Suppressor macrophage treated with lipopolysaccharide for 4 hours (primary cell): Measurements from ENCODE around the gene PDSS1.
"Not testable (repeated sequence)": the region's sequence is repeated elsewhere in the genome, so short reads cannot be mapped to it uniquely, and the experiment has no call there.

Experiments
- DNase-seq: peaks from one replicate; pipeline ENCODE4 v3.0.0-alpha.2; 2020

The PDSS1 gene, protein sequence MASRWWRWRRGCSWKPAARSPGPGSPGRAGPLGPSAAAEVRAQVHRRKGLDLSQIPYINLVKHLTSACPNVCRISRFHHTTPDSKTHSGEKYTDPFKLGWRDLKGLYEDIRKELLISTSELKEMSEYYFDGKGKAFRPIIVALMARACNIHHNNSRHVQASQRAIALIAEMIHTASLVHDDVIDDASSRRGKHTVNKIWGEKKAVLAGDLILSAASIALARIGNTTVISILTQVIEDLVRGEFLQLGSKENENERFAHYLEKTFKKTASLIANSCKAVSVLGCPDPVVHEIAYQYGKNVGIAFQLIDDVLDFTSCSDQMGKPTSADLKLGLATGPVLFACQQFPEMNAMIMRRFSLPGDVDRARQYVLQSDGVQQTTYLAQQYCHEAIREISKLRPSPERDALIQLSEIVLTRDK

GRCh38 chr10:26697163-26697921 lies at the start of gene PDSS1:
PDSS1 (plus strand) TSS chr10:26697701; CDS start chr10:26697712, 11 bp downstream.
- DNase-seq = peak; percentile 87

DNA sequence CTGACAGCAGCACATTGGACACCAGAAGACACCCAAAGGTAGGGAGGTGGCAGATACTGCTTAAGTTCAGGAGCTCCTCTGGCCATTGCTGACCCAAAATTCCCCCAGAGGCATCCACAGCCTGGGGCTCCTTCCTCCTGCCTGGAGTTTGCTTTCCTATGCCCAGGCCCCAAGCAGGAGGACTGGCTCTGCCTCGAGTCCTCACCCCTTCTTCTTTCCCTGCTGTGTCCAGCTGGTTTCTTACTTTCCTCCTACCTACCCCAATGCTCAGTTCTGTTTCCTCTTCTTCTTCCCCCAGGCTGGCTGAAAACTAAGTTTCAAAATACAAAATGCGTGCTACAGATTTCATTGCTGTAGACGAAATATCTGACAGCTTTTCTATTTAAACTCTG lies 49.3 kb upstream of the PDSS1 start:
- DNase-seq = not testable (repeated sequence)

- DNase-seq = no peak
These were observed 47.1 kb upstream of the PDSS1 start for GRCh38 chr10:26650406-26650805.

DNA sequence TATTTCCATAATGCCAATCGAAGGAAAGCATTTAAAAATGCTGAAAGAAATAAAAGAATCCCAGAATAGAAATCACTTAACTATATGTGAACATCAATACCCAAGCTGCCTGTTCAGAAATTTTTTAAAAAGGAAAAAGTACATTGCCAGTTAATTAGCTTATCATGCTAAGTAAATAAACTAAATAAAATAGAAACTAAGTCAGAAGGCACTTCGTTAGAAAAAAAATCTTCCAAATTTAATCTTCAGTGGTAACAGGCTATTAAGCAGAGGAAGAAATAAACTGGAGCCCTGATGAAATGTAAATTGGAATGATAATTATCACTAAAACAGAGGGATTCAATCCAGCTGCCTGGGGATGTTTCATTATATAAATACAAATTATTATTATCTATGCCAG lies 46.0 kb upstream of the PDSS1 start:
- not testable (repeated sequence) for DNase-seq

GRCh38 chr10:26653004-26653403 lies 44.5 kb upstream of the PDSS1 start:
- DNase-seq = no peak

- DNase-seq = no peak
These were observed 41.8 kb upstream of the PDSS1 start for GRCh38 chr10:26655746-26656145.

- no peak for DNase-seq
These were observed 34.6 kb upstream of the PDSS1 start for GRCh38 chr10:26662864-26663263.

DNA sequence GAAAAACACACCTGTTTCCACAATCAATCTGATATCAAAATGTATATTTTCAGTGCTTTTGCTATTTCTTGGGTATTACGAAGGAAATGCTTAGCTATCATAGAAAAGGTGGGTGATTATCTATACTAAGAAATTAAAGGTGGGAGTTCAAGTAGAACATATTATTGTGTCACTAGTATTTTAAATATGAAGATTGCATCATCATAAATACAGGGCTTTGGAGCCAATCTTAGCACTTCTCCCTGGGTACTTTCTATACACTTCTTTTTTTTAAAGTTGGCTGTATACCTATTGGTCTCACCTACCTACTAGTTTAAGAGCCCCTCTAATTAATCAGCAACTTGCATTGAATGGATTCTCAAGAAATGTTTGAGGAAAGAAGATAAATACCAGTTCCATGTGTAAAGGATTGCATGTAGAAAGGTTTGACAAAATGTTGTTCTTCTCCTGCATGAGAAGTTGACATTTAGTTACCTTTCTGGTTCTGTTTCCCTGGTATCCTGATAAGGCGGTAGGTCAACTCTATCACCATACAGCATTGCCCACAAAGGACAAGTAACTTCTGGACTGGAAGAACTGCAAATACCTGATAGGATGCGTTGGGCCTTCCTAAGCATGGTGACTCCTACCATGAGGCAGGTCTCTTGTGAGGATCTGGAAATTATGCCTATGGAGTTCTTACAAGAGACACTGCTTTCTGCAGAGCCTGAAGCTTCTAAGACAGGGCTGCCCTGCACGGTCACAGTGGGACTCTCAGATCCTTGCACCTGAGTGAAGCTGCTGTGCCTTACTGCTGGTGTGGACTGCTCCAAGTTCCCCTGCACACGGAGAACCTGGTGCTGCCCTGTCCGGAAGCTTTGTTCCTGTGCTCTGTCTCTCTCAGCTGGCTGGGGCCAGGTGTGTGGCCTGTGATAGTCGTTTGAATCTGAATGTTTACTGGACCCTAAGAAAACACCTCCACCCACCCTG lies 32.1 kb upstream of the PDSS1 start:
- no peak for DNase-seq

DNA sequence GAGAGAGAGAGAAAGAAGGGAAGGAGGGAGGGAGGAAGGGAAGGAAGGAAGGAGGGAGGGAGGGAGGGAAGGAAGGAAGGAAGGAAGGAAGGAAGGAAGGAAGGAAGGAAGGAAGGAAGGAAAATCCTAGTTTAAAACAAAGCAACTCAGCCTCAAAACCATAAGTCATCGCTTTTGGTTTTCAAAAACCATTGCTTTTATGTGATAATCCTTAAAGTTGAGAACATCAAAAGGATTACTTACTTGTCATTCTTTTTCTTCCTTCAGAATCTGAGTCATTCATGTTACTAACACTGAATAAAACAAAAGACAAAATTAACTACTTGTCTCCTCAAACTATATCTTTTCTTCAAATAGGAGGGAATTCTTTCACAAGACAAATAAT lies 21.6 kb upstream of the PDSS1 start:
- DNase-seq = no peak

DNA sequence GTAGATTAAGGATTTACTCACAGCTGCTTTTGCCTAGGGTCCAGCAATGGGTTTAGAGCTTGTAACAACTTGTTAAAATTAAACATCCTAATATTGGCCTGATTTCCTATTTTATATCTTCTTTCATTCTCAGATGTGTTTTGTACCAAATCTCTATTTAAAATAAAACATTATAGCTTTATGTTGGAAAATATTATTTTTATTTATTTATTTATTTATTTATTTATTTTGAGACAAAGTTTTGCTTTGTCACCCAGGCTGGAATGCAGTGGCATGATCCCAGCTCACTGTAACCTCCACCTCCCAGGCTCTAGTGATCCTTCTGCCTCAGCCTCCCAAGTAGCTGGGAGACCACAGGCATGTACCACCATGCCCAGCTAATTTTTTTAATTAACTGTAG lies 17.9 kb upstream of the PDSS1 start:
- DNase-seq = no peak

DNA sequence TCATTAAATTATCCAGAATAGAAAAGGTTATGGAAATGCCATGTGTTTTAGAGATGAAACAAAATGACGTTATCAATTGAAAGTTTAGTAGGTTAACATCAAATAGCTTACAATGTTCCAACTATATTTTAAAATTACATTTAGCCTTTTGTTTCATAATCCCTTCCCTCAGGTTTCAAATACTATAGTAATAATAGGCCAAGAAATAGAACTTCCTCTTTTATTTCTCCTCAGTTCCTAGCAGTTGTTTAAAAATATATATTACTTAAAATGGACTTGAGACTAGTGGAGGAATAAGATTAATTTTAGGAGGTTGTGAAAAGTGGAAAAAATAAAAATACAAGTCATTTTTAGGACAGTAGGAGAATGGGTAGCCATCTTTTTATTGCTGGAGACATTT lies 16.4 kb upstream of the PDSS1 start:
- DNase-seq = peak; percentile 37

DNA sequence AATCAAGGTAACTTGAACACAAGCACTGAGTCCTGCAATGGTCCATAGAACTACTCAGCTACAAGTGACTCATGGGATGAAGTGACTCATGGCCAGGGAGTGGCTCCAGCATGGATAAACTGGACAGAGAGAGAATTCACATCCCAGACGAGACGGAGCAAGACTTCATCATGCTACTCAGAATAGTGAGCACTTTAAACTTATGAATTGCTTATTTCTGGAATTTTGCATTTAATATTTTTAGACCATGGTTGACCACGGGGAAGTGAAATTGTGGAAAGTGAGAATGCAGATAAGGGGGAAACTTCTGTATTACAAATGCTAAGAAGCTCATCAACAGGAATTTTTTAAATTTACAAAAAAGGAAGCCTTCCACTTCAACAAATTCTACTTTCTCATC lies 15.5 kb upstream of the PDSS1 start:
- peak; percentile 52 for DNase-seq

DNA sequence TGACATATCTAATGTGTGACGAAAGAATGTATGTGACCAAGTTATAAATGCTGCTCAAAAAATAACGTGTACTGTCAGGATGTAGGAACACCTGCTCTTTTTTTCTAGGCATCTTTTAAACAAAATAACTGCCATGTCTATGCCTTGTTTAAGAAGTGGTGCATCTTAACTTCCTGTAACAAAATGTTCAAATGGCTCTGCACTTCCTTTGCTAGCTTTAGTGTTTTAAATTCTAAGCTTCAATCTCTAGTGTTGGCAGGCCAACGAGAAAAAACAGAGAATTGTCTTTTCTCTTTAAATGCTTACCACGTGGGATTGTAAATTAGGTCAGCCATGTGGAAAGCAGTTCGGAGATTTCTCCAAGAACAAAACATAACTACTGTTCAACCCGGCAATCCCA lies 14.6 kb upstream of the PDSS1 start:
- DNase-seq = no peak

- peak; percentile 71 for DNase-seq
These were observed 12.7 kb upstream of the PDSS1 start for GRCh38 chr10:26684667-26685264.

DNA sequence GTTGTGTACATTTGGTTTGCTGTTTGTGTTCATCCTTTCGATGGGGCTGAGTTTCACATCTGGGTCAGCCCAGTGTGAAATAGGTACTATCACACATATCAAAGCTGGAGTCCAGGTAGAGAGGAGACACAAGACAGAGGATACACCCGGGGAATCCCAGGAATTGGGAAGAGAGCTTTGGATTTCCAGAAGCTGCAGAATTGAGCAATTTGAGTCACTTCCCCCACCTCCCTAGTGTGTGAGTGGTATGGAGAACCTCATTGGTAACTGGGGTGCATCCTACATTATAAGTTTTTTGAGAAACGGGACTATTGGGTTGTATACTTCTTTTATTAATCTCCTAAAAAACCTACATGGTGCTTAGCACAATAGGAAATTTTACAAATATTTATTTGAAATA lies 12.1 kb upstream of the PDSS1 start:
- DNase-seq = no peak

DNA sequence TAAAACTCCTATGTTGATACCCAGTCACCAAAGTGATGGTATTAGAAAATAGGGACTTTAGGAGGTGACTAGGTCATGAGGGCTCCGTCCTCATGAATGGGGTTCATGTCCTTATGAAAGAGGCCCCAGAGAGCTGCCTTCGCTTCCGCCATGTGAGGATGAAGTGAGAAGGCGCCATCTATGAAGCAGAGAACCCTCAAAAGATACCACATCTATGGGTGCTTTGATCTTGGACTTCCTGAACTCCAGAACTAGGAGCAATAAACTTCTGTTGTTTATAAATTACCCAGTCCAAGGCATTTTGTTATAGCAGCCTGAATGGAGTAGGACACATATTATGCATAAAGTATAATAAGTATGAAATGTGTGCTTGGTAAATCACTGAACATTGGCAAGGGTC lies 8.1 kb upstream of the PDSS1 start:
- no peak for DNase-seq

DNA sequence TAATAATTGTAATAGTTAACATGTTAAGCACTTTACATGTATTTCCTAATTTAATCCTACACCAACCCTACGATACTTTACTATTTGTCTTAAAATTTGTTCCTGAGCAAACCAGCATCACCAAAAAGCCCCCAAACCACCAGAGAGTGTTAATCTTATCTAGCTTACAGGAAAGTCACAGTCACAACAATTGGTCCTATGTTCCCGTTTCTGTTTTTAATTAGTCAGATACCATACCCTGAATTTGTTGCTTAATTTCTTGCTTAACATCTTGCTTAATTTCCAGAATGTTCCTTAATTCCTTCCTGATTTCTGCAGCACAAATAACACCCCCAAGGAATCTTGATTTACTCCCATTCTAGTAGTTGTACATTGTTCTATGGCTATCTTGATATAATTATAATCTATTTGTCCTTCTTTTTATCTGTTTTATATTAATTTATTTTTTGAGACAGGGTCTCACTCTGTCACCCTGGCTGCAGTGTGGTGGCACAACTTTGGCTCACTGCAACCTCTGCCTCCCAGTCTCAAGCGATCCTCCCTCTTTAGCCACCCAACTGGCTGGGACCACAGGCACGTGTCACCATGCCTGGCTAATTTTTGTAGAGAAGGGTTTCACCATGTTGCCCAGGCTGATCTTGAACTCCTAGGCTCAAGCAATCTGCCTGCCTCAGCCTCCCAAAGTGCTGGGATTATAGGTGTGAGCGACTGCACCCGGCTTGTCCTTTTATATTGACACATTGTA lies 6.6 kb upstream of the PDSS1 start:
- DNase-seq = peak; percentile 59

DNA sequence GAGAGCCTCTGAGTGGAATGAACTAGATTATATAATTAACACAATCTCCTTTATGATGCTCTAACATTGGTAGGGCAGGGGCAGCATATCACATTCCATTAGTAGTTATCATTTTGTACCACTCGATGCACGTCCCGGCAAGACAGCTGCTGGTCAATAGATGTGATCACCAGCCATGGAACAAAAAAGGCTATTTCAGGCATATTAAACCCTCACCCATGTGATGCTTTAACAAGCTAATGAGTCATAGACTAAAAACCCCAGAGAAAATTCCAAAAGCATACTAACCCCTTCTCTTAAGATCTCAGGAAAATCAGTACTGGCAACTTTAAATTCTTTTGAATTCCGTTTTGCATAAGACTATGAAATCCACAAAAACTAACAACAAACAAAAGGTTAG lies 3.0 kb upstream of the PDSS1 start:
- DNase-seq = peak; percentile 28

GRCh38 chr10:26696786-26697162 lies 727 bp upstream of the PDSS1 start:
- DNase-seq = no peak

DNA sequence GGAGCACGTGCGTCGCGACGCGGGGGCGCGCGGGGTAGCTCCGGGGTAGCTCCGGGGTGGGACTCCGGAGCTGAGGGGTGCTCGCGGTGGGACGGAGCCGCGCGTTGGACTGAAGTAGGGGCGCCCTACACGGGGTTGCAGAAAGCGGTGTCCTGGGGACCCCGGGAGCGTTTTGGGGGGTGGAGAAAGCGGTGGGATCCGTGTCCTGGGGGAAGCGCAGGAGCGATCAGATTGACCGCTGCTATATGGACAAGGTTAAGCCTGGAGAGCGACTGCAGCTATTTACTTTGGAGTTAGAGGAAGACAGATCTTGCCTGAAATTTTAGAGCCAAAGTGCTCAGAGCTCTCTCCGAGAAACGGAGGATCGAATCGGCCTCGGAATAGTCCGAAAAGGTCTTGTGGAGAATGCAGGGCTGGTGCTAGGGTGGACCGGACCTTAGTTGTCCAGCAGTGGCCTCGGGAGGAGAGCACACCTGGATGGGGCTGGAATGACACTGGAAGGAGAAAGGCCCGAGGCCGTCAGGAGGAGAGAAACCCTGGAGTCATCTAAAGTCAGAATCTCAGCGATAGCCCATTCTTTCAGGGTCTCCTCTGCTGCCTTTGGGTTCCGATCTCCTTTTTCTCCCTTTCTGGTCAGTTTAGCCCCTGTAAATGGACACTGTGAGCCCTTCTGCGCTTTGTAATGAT lies 564 bp downstream of the PDSS1 start:
- no peak for DNase-seq

- no peak for DNase-seq
These were observed 1.4 kb downstream of the PDSS1 start for GRCh38 chr10:26698909-26699308.
